WTC11 (cell line): ENCODE results near the gene ANKRD62.

Experiments
- AFF4 ChIP-seq: sonication (generic); formaldehyde crosslinking; IDR thresholded peaks from 2 replicates; pipeline ENCODE4 v1.8.1; 2023; ENCODE audit warnings: mild to moderate bottlenecking, missing genetic modification reagents, borderline replicate concordance
- CBFB ChIP-seq: sonication (generic); formaldehyde crosslinking; IDR thresholded peaks from 2 replicates; pipeline ENCODE4 v1.8.1; 2022; ENCODE audit warnings: mild to moderate bottlenecking, low read depth, missing genetic modification reagents
- ESRRA ChIP-seq: sonication (generic); formaldehyde crosslinking; IDR thresholded peaks from 2 replicates; pipeline ENCODE4 v1.8.1; 2022; ENCODE audit warnings: mild to moderate bottlenecking, missing genetic modification reagents, borderline replicate concordance
- ETV6 ChIP-seq: sonication (generic); formaldehyde crosslinking; IDR thresholded peaks from 2 replicates; pipeline ENCODE4 v1.8.1; 2022; ENCODE audit warnings: mild to moderate bottlenecking, missing genetic modification reagents
- NR2C2 ChIP-seq: sonication (generic); formaldehyde crosslinking; IDR thresholded peaks from 2 replicates; pipeline ENCODE4 v1.8.0; 2022; ENCODE audit warnings: mild to moderate bottlenecking, missing genetic modification reagents
- TP53 ChIP-seq: sonication (generic); formaldehyde crosslinking; IDR thresholded peaks from 2 replicates; pipeline ENCODE4 v1.8.1; 2023; ENCODE audit warnings: mild to moderate bottlenecking, missing genetic modification reagents
- TF ChIP-seq, protein P1 (sequence below): fragments of 200-600 bp; IDR thresholded peaks from 2 replicates; pipeline ENCODE4 v1.8.0; 2022; ENCODE audit warnings: antibody characterized with exemption
- TF ChIP-seq, protein P2 (sequence below): sonication (generic); formaldehyde crosslinking; IDR thresholded peaks from 2 replicates; pipeline ENCODE4 v1.8.1; 2022; ENCODE audit warnings: low read depth, missing genetic modification reagents, borderline replicate concordance

GRCh38 chr18:12092398-12093229 is 1.0 kb upstream of the ANKRD62 start:
- TF ChIP-seq ESRRA (CRISPR knock-in tag) (no peak), AFF4 (CRISPR knock-in tag) (no peak), CBFB (CRISPR knock-in tag) (no peak), ETV6 (CRISPR knock-in tag) (no peak), NR2C2 (no peak), TP53 (CRISPR knock-in tag) (no peak)
- TF ChIP-seq, protein P1, sequence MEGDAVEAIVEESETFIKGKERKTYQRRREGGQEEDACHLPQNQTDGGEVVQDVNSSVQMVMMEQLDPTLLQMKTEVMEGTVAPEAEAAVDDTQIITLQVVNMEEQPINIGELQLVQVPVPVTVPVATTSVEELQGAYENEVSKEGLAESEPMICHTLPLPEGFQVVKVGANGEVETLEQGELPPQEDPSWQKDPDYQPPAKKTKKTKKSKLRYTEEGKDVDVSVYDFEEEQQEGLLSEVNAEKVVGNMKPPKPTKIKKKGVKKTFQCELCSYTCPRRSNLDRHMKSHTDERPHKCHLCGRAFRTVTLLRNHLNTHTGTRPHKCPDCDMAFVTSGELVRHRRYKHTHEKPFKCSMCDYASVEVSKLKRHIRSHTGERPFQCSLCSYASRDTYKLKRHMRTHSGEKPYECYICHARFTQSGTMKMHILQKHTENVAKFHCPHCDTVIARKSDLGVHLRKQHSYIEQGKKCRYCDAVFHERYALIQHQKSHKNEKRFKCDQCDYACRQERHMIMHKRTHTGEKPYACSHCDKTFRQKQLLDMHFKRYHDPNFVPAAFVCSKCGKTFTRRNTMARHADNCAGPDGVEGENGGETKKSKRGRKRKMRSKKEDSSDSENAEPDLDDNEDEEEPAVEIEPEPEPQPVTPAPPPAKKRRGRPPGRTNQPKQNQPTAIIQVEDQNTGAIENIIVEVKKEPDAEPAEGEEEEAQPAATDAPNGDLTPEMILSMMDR = no peak
- TF ChIP-seq, protein P2, sequence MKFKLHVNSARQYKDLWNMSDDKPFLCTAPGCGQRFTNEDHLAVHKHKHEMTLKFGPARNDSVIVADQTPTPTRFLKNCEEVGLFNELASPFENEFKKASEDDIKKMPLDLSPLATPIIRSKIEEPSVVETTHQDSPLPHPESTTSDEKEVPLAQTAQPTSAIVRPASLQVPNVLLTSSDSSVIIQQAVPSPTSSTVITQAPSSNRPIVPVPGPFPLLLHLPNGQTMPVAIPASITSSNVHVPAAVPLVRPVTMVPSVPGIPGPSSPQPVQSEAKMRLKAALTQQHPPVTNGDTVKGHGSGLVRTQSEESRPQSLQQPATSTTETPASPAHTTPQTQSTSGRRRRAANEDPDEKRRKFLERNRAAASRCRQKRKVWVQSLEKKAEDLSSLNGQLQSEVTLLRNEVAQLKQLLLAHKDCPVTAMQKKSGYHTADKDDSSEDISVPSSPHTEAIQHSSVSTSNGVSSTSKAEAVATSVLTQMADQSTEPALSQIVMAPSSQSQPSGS = no peak
